DND-41 (cell line): ENCODE data around the gene ARMC7.

Experiments used
- ATAC-seq: fragments of 200-7000 bp; cut with Tn5 transposase; 3 replicates; pipeline ENCODE4 v1.9.1; 2021; ENCODE audit warnings: low read depth; ENCODE audit not compliant: insufficient read depth
- DNase-seq: peaks from one replicate; pipeline ENCODE4 v3.0.0-alpha.2; 2020
- H2AFZ ChIP-seq: 2 replicates; pipeline ENCODE4 v1.6.0; 2012; ENCODE audit warnings: low read depth, low read length
- H3K27ac ChIP-seq: 2 replicates; pipeline ENCODE4 v1.5.1; 2012; ENCODE audit warnings: low read length, inconsistent platforms
- H3K27me3 ChIP-seq: fragments of 200-600 bp; sonication (generic); 2 replicates; pipeline ENCODE4 v1.6.0; 2012; ENCODE audit warnings: low read length, mild to moderate bottlenecking, inconsistent platforms; ENCODE audit not compliant: insufficient read depth, poor library complexity
- H3K36me3 ChIP-seq: 2 replicates; pipeline ENCODE4 v1.5.1; 2012; ENCODE audit warnings: low read length, inconsistent platforms; ENCODE audit not compliant: insufficient read depth
- H3K4me1 ChIP-seq: 2 replicates; pipeline ENCODE4 v1.5.1; 2012; ENCODE audit warnings: mild to moderate bottlenecking, low read length; ENCODE audit not compliant: insufficient read depth
- H3K4me2 ChIP-seq: 2 replicates; pipeline ENCODE4 v1.6.0; 2012; ENCODE audit warnings: mild to moderate bottlenecking, moderate library complexity, low read length, inconsistent platforms; ENCODE audit not compliant: insufficient read depth
- H3K4me3 ChIP-seq, 2 experiments: fragments of 200-600 bp in 1 of 2; shearing (Covaris generic) in 1 of 2; 2 replicates each; pipeline ENCODE4 v1.5.1; 2012 to 2016; ENCODE audit warnings: inconsistent platforms in 2 of 2, low read length in 2 of 2, mild to moderate bottlenecking in 2 of 2, low read depth in 1 of 2, moderate library complexity in 1 of 2
- H3K79me2 ChIP-seq: 2 replicates; pipeline ENCODE4 v1.6.0; 2012; ENCODE audit warnings: low read length, inconsistent platforms; ENCODE audit not compliant: insufficient read depth
- H3K9ac ChIP-seq: 2 replicates; pipeline ENCODE4 v1.6.0; 2012; ENCODE audit warnings: low read depth, mild to moderate bottlenecking, inconsistent platforms, low read length, moderate library complexity
- H3K9me3 ChIP-seq: 2 replicates; pipeline ENCODE4 v1.5.1; 2012; ENCODE audit warnings: low read length, moderate library complexity, mild to moderate bottlenecking, inconsistent platforms; ENCODE audit not compliant: insufficient read depth, severe bottlenecking
- H4K20me1 ChIP-seq: 2 replicates; pipeline ENCODE4 v1.6.0; 2012; ENCODE audit warnings: low read length; ENCODE audit not compliant: insufficient read depth
- EZH2 ChIP-seq: IDR thresholded peaks from 3 replicates; pipeline ENCODE4 v1.6.1; 2012; ENCODE audit warnings: borderline replicate concordance, low read depth, mild to moderate bottlenecking, moderate library complexity, low read length, inconsistent platforms; ENCODE audit not compliant: severe bottlenecking
- TF ChIP-seq, protein P1 (sequence below): IDR thresholded peaks from 2 replicates; pipeline ENCODE4 v1.5.1; 2012; ENCODE audit warnings: borderline replicate concordance, low read length, moderate library complexity, mild to moderate bottlenecking; ENCODE audit not compliant: poor library complexity, severe bottlenecking; ENCODE audit errors: extremely low read depth

The ARMC7 gene

DNA sequence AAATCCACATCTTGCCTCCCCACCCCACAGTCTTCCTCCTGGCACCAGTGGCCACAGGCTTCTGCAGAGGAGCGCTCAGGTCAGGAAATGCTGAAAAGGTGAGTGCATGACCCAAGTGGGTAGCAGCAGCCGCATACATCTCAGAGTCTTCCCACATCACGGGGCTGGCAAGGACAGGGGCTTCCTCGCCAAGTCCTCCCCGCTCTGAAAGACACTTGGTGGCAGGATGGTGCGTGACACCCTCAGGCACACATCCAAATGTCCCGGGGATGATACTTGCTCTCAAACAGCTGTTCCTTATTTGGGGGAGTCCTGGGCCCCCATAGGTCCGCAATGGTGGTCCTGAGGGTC is 30.8 kb upstream of the ARMC7 start:
- TF ChIP-seq, protein P1, sequence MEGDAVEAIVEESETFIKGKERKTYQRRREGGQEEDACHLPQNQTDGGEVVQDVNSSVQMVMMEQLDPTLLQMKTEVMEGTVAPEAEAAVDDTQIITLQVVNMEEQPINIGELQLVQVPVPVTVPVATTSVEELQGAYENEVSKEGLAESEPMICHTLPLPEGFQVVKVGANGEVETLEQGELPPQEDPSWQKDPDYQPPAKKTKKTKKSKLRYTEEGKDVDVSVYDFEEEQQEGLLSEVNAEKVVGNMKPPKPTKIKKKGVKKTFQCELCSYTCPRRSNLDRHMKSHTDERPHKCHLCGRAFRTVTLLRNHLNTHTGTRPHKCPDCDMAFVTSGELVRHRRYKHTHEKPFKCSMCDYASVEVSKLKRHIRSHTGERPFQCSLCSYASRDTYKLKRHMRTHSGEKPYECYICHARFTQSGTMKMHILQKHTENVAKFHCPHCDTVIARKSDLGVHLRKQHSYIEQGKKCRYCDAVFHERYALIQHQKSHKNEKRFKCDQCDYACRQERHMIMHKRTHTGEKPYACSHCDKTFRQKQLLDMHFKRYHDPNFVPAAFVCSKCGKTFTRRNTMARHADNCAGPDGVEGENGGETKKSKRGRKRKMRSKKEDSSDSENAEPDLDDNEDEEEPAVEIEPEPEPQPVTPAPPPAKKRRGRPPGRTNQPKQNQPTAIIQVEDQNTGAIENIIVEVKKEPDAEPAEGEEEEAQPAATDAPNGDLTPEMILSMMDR = no peak
- no peak for TF ChIP-seq EZH2

DNA sequence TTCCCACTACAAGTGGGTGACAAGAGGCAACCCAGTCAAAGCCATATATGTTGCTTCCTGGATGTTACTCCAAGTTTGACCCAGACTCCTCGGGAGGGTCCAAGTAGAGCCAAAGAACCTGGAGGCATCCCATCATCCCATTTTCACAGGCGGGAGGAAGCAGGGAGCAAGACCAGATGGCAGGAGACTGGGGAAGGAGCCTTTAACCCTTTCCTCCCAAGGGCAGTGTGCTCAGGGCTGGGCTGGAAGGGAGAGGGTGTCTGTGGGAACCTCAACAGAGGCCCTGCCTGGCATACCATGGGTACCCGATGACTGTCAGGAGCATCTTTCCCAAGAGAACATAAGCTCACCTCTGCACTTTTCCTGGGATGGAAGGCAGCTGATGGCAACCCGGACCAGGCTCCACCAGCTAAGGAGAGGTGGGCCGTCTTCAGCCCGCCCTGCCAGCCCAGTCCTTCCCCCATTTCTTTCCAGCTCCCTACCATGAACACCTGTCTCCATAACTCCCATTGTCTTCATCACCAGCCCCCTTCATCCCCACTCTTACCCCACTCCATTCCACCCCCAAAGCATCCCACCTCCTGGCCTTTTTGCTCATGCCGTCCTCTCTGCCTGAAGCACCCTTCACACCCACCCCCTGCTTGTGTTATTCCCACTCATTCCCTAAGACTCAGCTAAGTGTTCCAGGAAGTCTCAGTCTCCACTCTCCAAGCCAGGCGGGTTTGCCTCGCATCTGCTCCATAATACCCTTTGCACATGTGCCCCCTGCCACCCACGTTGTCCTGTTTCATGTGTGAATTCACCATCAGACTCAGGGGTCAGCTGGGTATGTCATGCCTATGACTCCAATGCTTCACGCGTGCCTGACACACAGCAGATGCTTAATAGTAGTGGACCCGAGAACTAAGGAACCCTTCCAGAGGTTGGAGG is 27.9 kb upstream of the ARMC7 start:
- H2AFZ ChIP-seq = no peak overlapping the region
- no peaks in the 10 kb centered on the region for H3K9me3 ChIP-seq
- H3K36me3 ChIP-seq = no peaks in the 10 kb centered on the region
- H3K27ac ChIP-seq = no peak overlapping the region
- no peak overlapping the region for H3K9ac ChIP-seq
- DNase-seq (no peak), ATAC-seq (no peak)
- no peak for TF ChIP-seq EZH2
- TF ChIP-seq, protein P1 = no peak
- H3K4me1 ChIP-seq = peaks cover 15% of the 10 kb centered on the region
- no peaks in the 10 kb centered on the region for H3K79me2 ChIP-seq
- no peak overlapping the region for H3K4me3 ChIP-seq
- H3K27me3 ChIP-seq = no peaks in the 10 kb centered on the region
- no peaks in the 10 kb centered on the region for H4K20me1 ChIP-seq
- no peak overlapping the region for H3K4me2 ChIP-seq

More for the DNA sequence above, 30.8 kb upstream of the ARMC7 start:
- Histone ChIP-seq H3K36me3 (no peaks in the 10 kb centered on the region), H3K27me3 (no peaks in the 10 kb centered on the region), H3K79me2 (no peaks in the 10 kb centered on the region), H3K4me3 (no peak overlapping the region), H3K4me2 (no peak overlapping the region), H3K9ac (no peak overlapping the region), H3K9me3 (no peaks in the 10 kb centered on the region), H2AFZ (no peak overlapping the region), H4K20me1 (no peaks in the 10 kb centered on the region), H3K27ac (no peak overlapping the region), H3K4me1 (peaks cover 5% of the 10 kb centered on the region)
- DNase-seq = no peak
- ATAC-seq = no peak

DNA sequence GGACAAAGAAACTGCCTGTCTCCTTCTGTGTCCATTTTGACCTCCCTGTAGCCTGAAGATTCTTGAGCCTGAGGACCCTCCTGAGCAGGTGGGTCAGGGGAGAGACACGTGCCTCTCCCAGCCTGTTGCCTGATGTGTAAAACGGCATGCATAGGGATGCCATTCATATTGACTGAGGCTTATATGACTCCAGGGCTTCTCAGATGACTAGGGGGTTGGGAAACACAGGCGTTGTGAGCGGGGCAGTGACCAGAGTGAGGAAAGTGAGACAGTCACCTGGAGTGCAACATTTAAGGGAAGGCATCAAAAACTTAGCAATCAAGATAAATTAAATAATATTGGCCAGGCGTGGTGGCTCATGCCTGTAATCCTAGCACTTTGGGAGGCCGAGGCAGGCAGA is 27.1 kb upstream of the ARMC7 start:
- no peaks in the 10 kb centered on the region for H3K9me3 ChIP-seq
- no peak overlapping the region for H2AFZ ChIP-seq
- DNase-seq (no peak), ATAC-seq (no peak)
- peaks cover 22% of the 10 kb centered on the region for H3K4me1 ChIP-seq
- H3K4me3 ChIP-seq = no peak overlapping the region
- no peaks in the 10 kb centered on the region for H3K79me2 ChIP-seq
- H3K36me3 ChIP-seq = no peaks in the 10 kb centered on the region
- H3K9ac ChIP-seq = no peak overlapping the region
- no peaks in the 10 kb centered on the region for H3K27me3 ChIP-seq
- no peak overlapping the region for H3K4me2 ChIP-seq
- TF ChIP-seq, protein P1 = no peak
- no peak for TF ChIP-seq EZH2
- no peak overlapping the region for H3K27ac ChIP-seq
- H4K20me1 ChIP-seq = no peaks in the 10 kb centered on the region
